ENCODE results near the gene ARHGAP9. TPM values are rescaled to one million over a fixed set of nuclear protein-coding genes. Genes with fewer than 3 reads are reported as not detected.

Gene ARHGAP9
- total RNA-seq, 1 experiment from 2014 or later, result 0.52 TPM

- POLR2A ChIA-PET (ENCODE audit: low non-redundant PET), result interaction anchor here (0.6 kb wide), 1 partner anchor 319 kb away, joined by 3 read pairs; no protein-coding TSS in a partner anchor
- no TSS peak for BruUV-seq (replicated peaks)
- no peaks in the 10 kb centered on the region for H3K27me3 ChIP-seq (replicated peaks; ENCODE audit: insufficient read depth, low read depth, low read length, poor library complexity)
- H3K36me3 ChIP-seq (ENCODE audit: insufficient read depth, low read length, poor library complexity, severe bottlenecking), result peaks cover 57% of the 10 kb centered on the region
- CTCF ChIA-PET, result no interaction called here
- TF ChIP-seq, protein P1, sequence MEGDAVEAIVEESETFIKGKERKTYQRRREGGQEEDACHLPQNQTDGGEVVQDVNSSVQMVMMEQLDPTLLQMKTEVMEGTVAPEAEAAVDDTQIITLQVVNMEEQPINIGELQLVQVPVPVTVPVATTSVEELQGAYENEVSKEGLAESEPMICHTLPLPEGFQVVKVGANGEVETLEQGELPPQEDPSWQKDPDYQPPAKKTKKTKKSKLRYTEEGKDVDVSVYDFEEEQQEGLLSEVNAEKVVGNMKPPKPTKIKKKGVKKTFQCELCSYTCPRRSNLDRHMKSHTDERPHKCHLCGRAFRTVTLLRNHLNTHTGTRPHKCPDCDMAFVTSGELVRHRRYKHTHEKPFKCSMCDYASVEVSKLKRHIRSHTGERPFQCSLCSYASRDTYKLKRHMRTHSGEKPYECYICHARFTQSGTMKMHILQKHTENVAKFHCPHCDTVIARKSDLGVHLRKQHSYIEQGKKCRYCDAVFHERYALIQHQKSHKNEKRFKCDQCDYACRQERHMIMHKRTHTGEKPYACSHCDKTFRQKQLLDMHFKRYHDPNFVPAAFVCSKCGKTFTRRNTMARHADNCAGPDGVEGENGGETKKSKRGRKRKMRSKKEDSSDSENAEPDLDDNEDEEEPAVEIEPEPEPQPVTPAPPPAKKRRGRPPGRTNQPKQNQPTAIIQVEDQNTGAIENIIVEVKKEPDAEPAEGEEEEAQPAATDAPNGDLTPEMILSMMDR (conservative IDR thresholded peaks at IDR 0.05; ENCODE audit: low read depth, low read length), result no peak
- no peak for TF ChIP-seq EZH2 (IDR thresholded peaks at IDR 0.05; ENCODE audit: borderline replicate concordance, low read depth, low read length, poor library complexity, severe bottlenecking)
- intact Hi-C loops (cut with micrococcal nuclease; ENCODE audit: unreplicated experiment), result no loop called here
- no peak for DNase-seq (ENCODE audit: low spot score)
- H3K4me3 ChIP-seq (ENCODE audit: low read depth, low read length, poor library complexity, severe bottlenecking), result peak overlapping the region; percentile 75
- no peaks in the 10 kb centered on the region for H3K9me3 ChIP-seq (ENCODE audit: low read depth, low read length, poor library complexity, severe bottlenecking)
- peak overlapping the region; percentile 85 for H3K27ac ChIP-seq (ENCODE audit: low read depth, low read length, poor library complexity, severe bottlenecking)
- peaks cover 33% of the 10 kb centered on the region for H3K4me1 ChIP-seq (ENCODE audit: insufficient read depth, low read length, poor library complexity, severe bottlenecking)
Observed at GRCh38 chr12:57524814-57525614, 45.3 kb upstream of the ARHGAP9 start.

DNA sequence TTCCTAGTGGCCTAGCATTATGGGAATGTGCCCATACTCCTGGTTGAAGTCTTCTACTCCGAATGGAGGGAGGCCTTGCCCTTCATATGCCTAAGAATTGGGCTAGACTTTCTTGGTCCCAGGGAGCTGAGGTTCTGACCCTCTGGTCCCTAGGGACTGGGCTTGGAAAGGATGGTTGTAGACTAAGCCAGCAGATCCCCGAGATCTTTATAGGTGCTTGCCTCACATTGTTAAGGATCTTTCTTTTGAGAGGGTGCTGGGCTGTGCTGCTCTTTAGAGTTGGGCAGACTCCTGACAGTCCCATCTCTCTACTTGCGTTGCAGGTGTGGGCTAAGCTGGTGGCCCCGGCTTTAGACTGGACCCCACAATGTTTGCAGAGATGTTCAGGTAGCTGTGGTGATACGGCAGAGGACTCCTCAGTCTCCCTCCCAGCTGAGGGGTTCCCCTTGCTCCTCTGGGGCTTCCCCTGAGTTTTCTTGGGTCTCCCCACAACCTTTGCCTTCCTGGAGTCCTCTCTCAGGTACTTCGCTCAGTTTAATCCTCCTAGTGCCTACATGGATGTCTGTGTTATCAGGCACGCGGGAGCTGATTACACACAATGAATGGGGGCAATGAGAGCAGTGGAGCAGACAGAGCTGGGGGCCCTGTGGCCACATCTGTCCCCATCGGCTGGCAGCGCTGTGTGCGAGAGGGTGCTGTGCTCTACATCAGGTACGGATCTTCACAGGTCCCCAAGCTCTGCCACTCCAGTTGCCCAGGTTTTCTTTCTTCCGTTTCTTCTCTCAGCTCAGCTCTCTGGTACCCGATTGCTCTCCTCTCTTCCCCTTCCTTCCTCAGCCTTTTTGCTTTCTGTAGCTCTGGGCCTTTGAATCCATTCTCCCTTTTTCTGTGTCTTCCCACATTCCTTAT lies 44.3 kb upstream of the ARHGAP9 start:
- H3K36me3 ChIP-seq (ENCODE audit: insufficient read depth, low read length, poor library complexity, severe bottlenecking), result peaks cover 58% of the 10 kb centered on the region
- no TSS peak for BruUV-seq (replicated peaks)
- intact Hi-C loops (cut with micrococcal nuclease; ENCODE audit: unreplicated experiment), result no loop called here

More for the DNA sequence above, 44.3 kb upstream of the ARHGAP9 start:
- Histone ChIP-seq H3K27me3 (replicated peaks; ENCODE audit: insufficient read depth, low read depth, low read length, poor library complexity) (no peaks in the 10 kb centered on the region), H3K27ac (ENCODE audit: low read depth, low read length, poor library complexity, severe bottlenecking) (peak overlapping the region; percentile 85), H3K4me1 (ENCODE audit: insufficient read depth, low read length, poor library complexity, severe bottlenecking) (peaks cover 33% of the 10 kb centered on the region), H3K9me3 (ENCODE audit: low read depth, low read length, poor library complexity, severe bottlenecking) (no peaks in the 10 kb centered on the region), H3K4me3 (ENCODE audit: low read depth, low read length, poor library complexity, severe bottlenecking) (peak overlapping the region; percentile 75)
- no peak for DNase-seq (ENCODE audit: low spot score)
- TF ChIP-seq, protein P1 (conservative IDR thresholded peaks at IDR 0.05; ENCODE audit: low read depth, low read length), result no peak
- TF ChIP-seq EZH2 (IDR thresholded peaks at IDR 0.05; ENCODE audit: borderline replicate concordance, low read depth, low read length, poor library complexity, severe bottlenecking), result no peak
- ChIA-PET POLR2A (ENCODE audit: low non-redundant PET) (interaction anchor here (0.6 kb wide), 1 partner anchor 13 kb away, joined by 5 read pairs; no protein-coding TSS in a partner anchor), CTCF (interaction anchor here (0.6 kb wide), 1 partner anchor 65 kb away, joined by 13 read pairs; the partner anchor contains the start of gene GLI1)

Data from A673 (cell line).